HepG2 (cell line): ENCODE data around the gene NAPB. TPM values are rescaled to one million over a fixed set of nuclear protein-coding genes. Genes with fewer than 3 reads are reported as not detected.

Experiments
- ATAC-seq: fragments of 200-7000 bp; cut with Tn5 transposase; 3 replicates; pipeline ENCODE4 v1.9.1; 2020; ENCODE audit warnings: mild to moderate bottlenecking, moderate library complexity
- BruUV-seq: library from RNA; stranded (reverse); fragments of 400-500 nt; replicated peaks from 2 replicates; lab custom pipeline; 2021; lab: Mats Ljungman, UMichigan
- CTCF ChIA-PET: fragments of 300-600 bp; formaldehyde crosslinking; extraction: SDS; loops from one replicate; lab custom pipeline; 2021; ENCODE audit warnings: low total read pairs, inconsistent platforms, low intra/inter-chr PET ratio; lab: Yijun Ruan, JAX
- POLR2A ChIA-PET: fragments of 350-600 bp; sonication (Branson Sonifier 250); formaldehyde crosslinking; loops from one replicate; lab custom pipeline; 2020; ENCODE audit warnings: antibody characterized with exemption, inconsistent platforms; lab: Yijun Ruan, JAX
- DNase-seq: peaks from one replicate; pipeline ENCODE4 v3.0.0-alpha.2; 2015; ENCODE audit warnings: low spot score
- FAIRE-seq: peaks from 3 replicates; lab custom pipeline; 2011; peaks lifted over from hg19 to GRCh38; lab: Jason Lieb, UNC
- H2AFZ ChIP-seq: one replicate; pipeline ENCODE4 v1.6.1; 2011; ENCODE audit warnings: low read length, inconsistent platforms
- H3K27ac ChIP-seq: fragments of 300-600 bp; 3 replicates; pipeline ENCODE4 v1.8.0; 2011; ENCODE audit warnings: mixed run types, mild to moderate bottlenecking, mixed read lengths, low read length, inconsistent platforms; ENCODE audit not compliant: insufficient read depth; ENCODE audit errors: extremely low read length
- H3K27me3 ChIP-seq, 2 experiments: fragments of 200-600 bp in 1 of 2; 2 replicates in 1 of 2; 3 replicates in 1 of 2; pipeline versions ENCODE4 v1.6.0 to v1.8.0; 2011; ENCODE audit warnings: low read length in 2 of 2, mild to moderate bottlenecking in 2 of 2, moderate library complexity in 2 of 2, inconsistent platforms in 1 of 2; ENCODE audit not compliant: insufficient read depth in 2 of 2, control insufficient read depth in 1 of 2
- H3K36me3 ChIP-seq, 2 experiments: fragments of 200-600 bp in 1 of 2; replicated peaks in 1 of 2; 2 replicates in 1 of 2; 3 replicates in 1 of 2; pipeline versions ENCODE4 v1.5.1 to v1.8.0; 2011; ENCODE audit warnings: low read length in 2 of 2, inconsistent platforms in 1 of 2; ENCODE audit not compliant: insufficient read depth in 2 of 2, control insufficient read depth in 1 of 2
- H3K4me1 ChIP-seq: 2 replicates; pipeline ENCODE4 v1.5.1; 2012; ENCODE audit warnings: low read length, inconsistent platforms; ENCODE audit not compliant: insufficient read depth
- H3K4me2 ChIP-seq: 2 replicates; pipeline ENCODE4 v1.6.0; 2011; ENCODE audit warnings: low read depth, low read length, inconsistent platforms
- H3K4me3 ChIP-seq, 3 experiments: fragments of 200-600 bp in 1 of 3; sonication (generic), shearing (Covaris generic) in 1 of 3; replicated peaks in 1 of 3; 2 replicates each; pipeline ENCODE4 v1.5.1; 2011 to 2016; ENCODE audit warnings: low read length in 3 of 3, inconsistent platforms in 2 of 3, low read depth in 2 of 3, mild to moderate bottlenecking in 2 of 3, control low read depth in 1 of 3, mixed read lengths in 1 of 3; ENCODE audit not compliant: insufficient read depth in 1 of 3
- H3K79me2 ChIP-seq: one replicate; pipeline ENCODE4 v1.6.1; 2011; ENCODE audit warnings: low read length, inconsistent platforms; ENCODE audit not compliant: insufficient read depth
- H3K9ac ChIP-seq: 2 replicates; pipeline ENCODE4 v1.6.0; 2011; ENCODE audit warnings: mild to moderate bottlenecking, low read depth, low read length, inconsistent platforms; ENCODE audit not compliant: insufficient read depth
- H3K9me3 ChIP-seq: 2 replicates; pipeline ENCODE4 v1.5.1; 2012; ENCODE audit warnings: mild to moderate bottlenecking, low read length
- H4K20me1 ChIP-seq: 2 replicates; pipeline ENCODE4 v1.6.0; 2011; ENCODE audit warnings: inconsistent platforms, mild to moderate bottlenecking, low read length, moderate library complexity; ENCODE audit not compliant: insufficient read depth
- ATRX ChIP-seq: sonication (generic); formaldehyde crosslinking; IDR thresholded peaks from 2 replicates; pipeline ENCODE4 v1.4.0; 2020; ENCODE audit warnings: missing genetic modification reagents, borderline replicate concordance
- GZF1 ChIP-seq: sonication (generic); formaldehyde crosslinking; IDR thresholded peaks from 2 replicates; pipeline ENCODE4 v1.5.1; 2020; ENCODE audit warnings: mild to moderate bottlenecking, missing genetic modification reagents
- MED13 ChIP-seq: sonication (generic); formaldehyde crosslinking; IDR thresholded peaks from 2 replicates; pipeline ENCODE4 v1.5.0; 2020; ENCODE audit warnings: missing genetic modification reagents
- NFIC ChIP-seq: IDR thresholded peaks from 2 replicates; pipeline ENCODE4 v1.6.1; 2012; ENCODE audit warnings: mild to moderate bottlenecking, low read length, inconsistent platforms
- PCBP1 ChIP-seq: fragments of 200-400 bp; formaldehyde crosslinking; IDR thresholded peaks from 2 replicates; pipeline ENCODE4 v1.6.1; 2017; ENCODE audit warnings: mild to moderate bottlenecking, low read depth, low read length, borderline replicate concordance
- SAFB2 ChIP-seq: sonication (generic); formaldehyde crosslinking; IDR thresholded peaks from 2 replicates; pipeline ENCODE4 v1.5.1; 2020; ENCODE audit warnings: missing genetic modification reagents, low read depth, mild to moderate bottlenecking, borderline replicate concordance
- SOX13 ChIP-seq, 3 experiments: fragments of 450-650 bp in 1 of 3; sonication (generic) in 1 of 3; formaldehyde crosslinking in 1 of 3; IDR thresholded peaks in 2 of 3; conservative IDR thresholded peaks in 1 of 3; 2 replicates each; pipeline versions ENCODE4 v1.5.0 to v1.6.1; 2016 to 2020; ENCODE audit warnings: antibody characterized with exemption in 1 of 3, mild to moderate bottlenecking in 1 of 3, missing compliant biosample characterization in 1 of 3, missing genetic modification reagents in 1 of 3, moderate library complexity in 1 of 3
- ZNF143 ChIP-seq: sonication (generic); formaldehyde crosslinking; IDR thresholded peaks from 2 replicates; pipeline ENCODE4 v1.4.0; 2020; ENCODE audit warnings: missing genetic modification reagents
- ZNF256 ChIP-seq: sonication (generic); formaldehyde crosslinking; conservative IDR thresholded peaks from 2 replicates; pipeline ENCODE4 v1.4.0; 2020; ENCODE audit warnings: missing genetic modification reagents
- ZNF513 ChIP-seq: sonication (generic); formaldehyde crosslinking; conservative IDR thresholded peaks from 2 replicates; pipeline ENCODE4 v1.5.0; 2020; ENCODE audit warnings: missing genetic modification reagents
- ZNF550 ChIP-seq: sonication (generic); formaldehyde crosslinking; IDR thresholded peaks from 2 replicates; pipeline ENCODE4 v1.4.0; 2020; ENCODE audit warnings: mild to moderate bottlenecking, missing genetic modification reagents, borderline replicate concordance
- ZNF768 ChIP-seq: sonication (generic); formaldehyde crosslinking; IDR thresholded peaks from 2 replicates; pipeline ENCODE4 v1.4.0; 2020; ENCODE audit warnings: missing genetic modification reagents
- ZUFSP ChIP-seq: sonication (generic); formaldehyde crosslinking; IDR thresholded peaks from 2 replicates; pipeline ENCODE4 v1.9.0; 2021; ENCODE audit warnings: missing genetic modification reagents, mild to moderate bottlenecking, borderline replicate concordance
- WGBS: methylation state at CpG from one replicate; pipeline ENCODE4 v1.1.6; 2017; ENCODE audit warnings: low lambda C conversion rate; 5-methylcytosine and 5-hydroxymethylcytosine counted together
- in situ Hi-C: cut with HindIII; loops from 2 replicates; pipeline ENCODE4 v1.10.0; 2017; ENCODE audit warnings: low pct_unique_long_range_greater_than_20kb; ENCODE audit not compliant: extremely low pct_ligation_motif_present
- intact Hi-C: fragments of 100-400 bp; cut with micrococcal nuclease; formaldehyde crosslinking; loops from one replicate; pipeline ENCODE4 v1.10.0; 2022; ENCODE audit not compliant: unreplicated experiment
- polyA plus RNA-seq, 8 experiments: library from polyadenylated mRNA; depleted of rRNA in 3 of 8; stranded (reverse) in 7 of 8; unstranded in 1 of 8; fragments of >200 nt; fragmentation: Illumina TruSeq in 4 of 8; extraction: Trizol in 4 of 8; gene quantifications; 2 replicates each; pipeline versions ENCODE4 v1.2.1 to v1.2.3, GENCODE V29; 2011 to 2016; ENCODE audit warnings: low read depth in 4 of 8, missing spikeins in 1 of 8, mixed read lengths in 1 of 8; ENCODE audit not compliant: insufficient read depth in 1 of 8
- total RNA-seq, 5 experiments: library from RNA; depleted of rRNA; stranded (reverse); fragments of >200 nt; fragmentation: Illumina TruSeq; extraction: Trizol; gene quantifications; 2 replicates each; pipeline ENCODE4 v1.2.3, GENCODE V29; 2016; ENCODE audit warnings: low read depth in 1 of 5

NAPB gene
- total and polyA plus RNA-seq, 2 of the 13 experiments (the other 11 are each of a cell fraction or from before 2014, with no cell fraction given) = 15.2 to 16.1 TPM

DNA sequence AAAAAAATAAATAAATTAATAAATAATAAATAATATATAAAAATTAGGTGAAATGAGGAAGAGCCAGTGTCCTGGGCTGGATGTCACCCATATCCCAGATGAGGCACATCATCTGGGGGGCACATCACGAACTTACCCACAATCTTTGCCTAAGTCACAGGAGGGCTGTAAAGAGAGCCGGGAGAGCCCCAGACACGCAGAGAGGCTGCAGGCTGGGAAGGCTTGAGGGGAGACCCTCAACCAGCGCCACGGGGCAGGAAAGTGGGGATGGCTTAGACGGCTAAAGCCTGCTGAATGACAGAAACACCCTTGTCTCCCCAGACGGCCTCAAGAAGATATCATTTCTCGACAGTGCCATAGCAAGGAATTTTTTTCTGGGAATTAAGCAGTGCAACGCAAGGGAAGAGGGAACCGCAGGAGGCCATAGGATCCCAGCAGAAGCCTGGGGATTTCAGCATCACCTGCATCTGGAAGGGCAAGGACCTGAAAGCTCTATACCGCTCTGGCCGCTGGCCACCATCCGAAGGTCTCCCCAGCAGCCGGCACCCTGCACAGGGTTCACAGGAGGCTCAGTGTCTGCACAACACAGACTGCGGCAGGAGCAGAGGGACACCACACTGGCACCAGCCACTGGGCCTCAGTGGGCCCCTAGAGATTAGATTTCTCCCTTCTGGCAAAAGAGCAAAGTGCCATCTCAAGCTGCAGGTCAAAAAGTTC lies 93.5 kb downstream of the NAPB start:
- Histone ChIP-seq H3K27ac (no peak overlapping the region), H2AFZ (no peak overlapping the region), H3K79me2 (no peaks in the 10 kb centered on the region), H3K4me2 (no peak overlapping the region), H3K4me3 (no peak overlapping the region), H3K36me3 (no peaks in the 10 kb centered on the region), H3K9me3 (no peaks in the 10 kb centered on the region), H3K4me1 (no peaks in the 10 kb centered on the region), H4K20me1 (no peaks in the 10 kb centered on the region), H3K27me3 (no peaks in the 10 kb centered on the region), H3K9ac (no peak overlapping the region)
- FAIRE-seq (no peak), ATAC-seq (peak; percentile 27; the same call in 1 of the 3 replicates), DNase-seq (no peak)
- WGBS = 61% methylated on average over 12 of the region's 15 CpGs
- in situ Hi-C loops = no loop called here
- POLR2A ChIA-PET = no interaction called here
- CTCF ChIA-PET = no interaction called here
- intact Hi-C loops = no loop called here
- 0 out of 2 replicates have a peak, but pooled peaks have one; percentile 8 for TF ChIP-seq ZNF768 (CRISPR knock-in tag)
- TF ChIP-seq ZNF143 (CRISPR knock-in tag) = no peak
- no TSS peak for BruUV-seq

- TF ChIP-seq SOX13 (IDR thresholded peaks at IDR 0.05) (no peak), SOX13 (CRISPR knock-in tag; conservative IDR thresholded peaks at IDR 0.05 in 1 of 2, IDR thresholded peaks at IDR 0.05 in 1 of 2) (no peak), ZNF550 (CRISPR knock-in tag) (no peak), ZUFSP (no peak), ATRX (CRISPR knock-in tag) (no peak), ZNF256 (CRISPR knock-in tag) (no peak), NFIC (no peak), PCBP1 (no peak), GZF1 (no peak), SAFB2 (CRISPR knock-in tag) (no peak), MED13 (CRISPR knock-in tag) (no peak), ZNF513 (CRISPR knock-in tag) (no peak)
- DNase-seq (no peak), ATAC-seq (peak; percentile 54), FAIRE-seq (no peak)
- intact Hi-C loops = no loop called here
- Histone ChIP-seq H3K27me3 (no peaks in the 10 kb centered on the region), H3K9me3 (no peaks in the 10 kb centered on the region), H3K27ac (no peak overlapping the region), H3K4me1 (no peaks in the 10 kb centered on the region), H3K4me2 (no peak overlapping the region), H3K9ac (no peak overlapping the region), H2AFZ (no peak overlapping the region), H3K4me3 (no peak overlapping the region), H3K79me2 (no peaks in the 10 kb centered on the region), H4K20me1 (no peaks in the 10 kb centered on the region), H3K36me3 (no peaks in the 10 kb centered on the region)
- ChIA-PET POLR2A (no interaction called here), CTCF (no interaction called here)
- WGBS = 58% methylated on average over 7 of the region's 8 CpGs
- no TSS peak for BruUV-seq
- in situ Hi-C loops = no loop called here
Measured at GRCh38 chr20:23326774-23327173, 94.5 kb downstream of the NAPB start.
